ENCODE data around the gene FCGR3A. TPM values are rescaled to one million over a fixed set of nuclear protein-coding genes. Genes with fewer than 3 reads are reported as not detected.
"Not testable (repeated sequence)": the region's sequence is repeated elsewhere in the genome, so short reads cannot be mapped to it uniquely, and the experiment has no call there.

FCGR3A gene
- total RNA-seq, 1 donor = under 0.01 TPM

DNA sequence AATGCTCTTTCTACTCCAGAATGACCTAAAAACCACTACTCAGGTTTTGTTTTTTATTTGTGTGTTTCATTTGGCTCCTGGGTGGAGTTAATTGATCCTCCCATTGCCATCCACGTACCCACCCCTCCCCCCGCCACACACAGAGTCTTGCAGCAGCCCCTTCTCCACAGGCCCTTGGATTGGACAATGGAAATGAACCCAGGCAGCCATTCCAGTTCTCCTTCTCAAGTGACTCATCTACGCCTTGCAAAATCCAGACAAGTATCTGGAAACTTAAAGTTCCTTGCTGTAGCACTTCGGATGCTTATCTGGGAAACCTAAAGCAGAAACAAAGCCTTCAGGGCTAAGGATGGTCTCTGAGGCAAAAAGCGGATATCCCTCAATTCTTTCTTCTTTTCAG lies 1.3 kb upstream of the FCGR3A start:
- H3K79me2 ChIP-seq (ENCODE audit: insufficient read depth, low read length); H3K4me3 ChIP-seq (ENCODE audit: insufficient read depth, low read length); H2AFZ ChIP-seq (ENCODE audit: low read length); H3K36me3 ChIP-seq (ENCODE audit: insufficient read depth, low read length); H3K27me3 ChIP-seq (ENCODE audit: insufficient read depth, low read length); H3K4me1 ChIP-seq (ENCODE audit: insufficient read depth, low read length); H3K4me2 ChIP-seq (ENCODE audit: insufficient read depth, low read length); DNase-seq (ENCODE audit: insufficient read length, low spot score, missing footprints); H3K9me3 ChIP-seq (ENCODE audit: low read depth, low read length); H3K27ac ChIP-seq (ENCODE audit: low read depth, low read length); H4K20me1 ChIP-seq (ENCODE audit: insufficient read depth, low read length): not testable (repeated sequence)

GRCh38 chr1:161548749-161549406 lies 740 bp downstream of the FCGR3A start:
- not testable (repeated sequence) for H3K4me3 ChIP-seq (ENCODE audit: insufficient read depth, low read length); H3K36me3 ChIP-seq (ENCODE audit: insufficient read depth, low read length); H3K4me1 ChIP-seq (ENCODE audit: insufficient read depth, low read length); H3K79me2 ChIP-seq (ENCODE audit: insufficient read depth, low read length); H2AFZ ChIP-seq (ENCODE audit: low read length); H3K9me3 ChIP-seq (ENCODE audit: low read depth, low read length); DNase-seq (ENCODE audit: insufficient read length, low spot score, missing footprints); H3K4me2 ChIP-seq (ENCODE audit: insufficient read depth, low read length); H3K27me3 ChIP-seq (ENCODE audit: insufficient read depth, low read length); H4K20me1 ChIP-seq (ENCODE audit: insufficient read depth, low read length); H3K27ac ChIP-seq (ENCODE audit: low read depth, low read length)

DNA sequence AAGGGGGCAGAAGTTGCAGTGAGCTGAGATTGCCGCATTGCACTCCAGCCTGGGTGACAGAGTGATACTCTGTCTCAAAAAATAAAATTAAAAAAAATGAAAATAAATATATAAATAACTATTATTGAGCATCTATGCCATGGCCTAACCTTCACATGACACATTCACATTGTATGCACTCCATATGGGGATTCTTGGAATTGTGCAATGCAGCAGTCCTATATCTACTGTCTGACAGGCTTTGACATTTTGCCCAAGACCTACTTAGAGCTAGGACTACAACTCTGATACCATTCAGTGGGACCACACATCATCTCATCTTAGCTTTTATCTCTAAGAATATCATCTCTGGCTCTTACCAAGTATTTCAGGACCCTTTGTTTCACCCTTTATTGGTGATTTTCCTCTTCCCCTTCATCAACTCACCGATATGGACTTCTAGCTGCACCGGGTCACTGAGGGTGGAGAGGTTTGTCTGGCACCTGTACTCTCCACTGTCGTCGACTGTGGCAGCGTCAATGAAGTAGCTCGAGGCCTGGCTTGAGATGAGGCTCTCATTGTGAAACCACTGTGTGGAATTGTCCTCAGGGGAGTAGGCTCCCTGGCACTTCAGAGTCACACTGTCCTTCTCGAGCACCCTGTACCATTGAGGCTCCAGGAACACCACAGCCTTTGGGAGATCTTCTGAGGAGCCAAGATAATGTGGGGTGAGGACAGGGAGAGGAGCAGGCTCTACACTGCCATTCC lies 1.4 kb downstream of the FCGR3A start:
- H3K9me3 ChIP-seq (ENCODE audit: low read depth, low read length); H2AFZ ChIP-seq (ENCODE audit: low read length); H3K4me2 ChIP-seq (ENCODE audit: insufficient read depth, low read length); H3K4me1 ChIP-seq (ENCODE audit: insufficient read depth, low read length); H4K20me1 ChIP-seq (ENCODE audit: insufficient read depth, low read length); H3K27ac ChIP-seq (ENCODE audit: low read depth, low read length); H3K79me2 ChIP-seq (ENCODE audit: insufficient read depth, low read length); DNase-seq (ENCODE audit: insufficient read length, low spot score, missing footprints); H3K27me3 ChIP-seq (ENCODE audit: insufficient read depth, low read length); H3K36me3 ChIP-seq (ENCODE audit: insufficient read depth, low read length); H3K4me3 ChIP-seq (ENCODE audit: insufficient read depth, low read length): not testable (repeated sequence)

GRCh38 chr1:161545005-161545731 lies 4.5 kb downstream of the FCGR3A start:
- H3K9me3 ChIP-seq (ENCODE audit: low read depth, low read length); H3K4me3 ChIP-seq (ENCODE audit: insufficient read depth, low read length); H2AFZ ChIP-seq (ENCODE audit: low read length); H3K27me3 ChIP-seq (ENCODE audit: insufficient read depth, low read length); H3K79me2 ChIP-seq (ENCODE audit: insufficient read depth, low read length); DNase-seq (ENCODE audit: insufficient read length, low spot score, missing footprints); H3K4me1 ChIP-seq (ENCODE audit: insufficient read depth, low read length); H4K20me1 ChIP-seq (ENCODE audit: insufficient read depth, low read length); H3K27ac ChIP-seq (ENCODE audit: low read depth, low read length); H3K36me3 ChIP-seq (ENCODE audit: insufficient read depth, low read length); H3K4me2 ChIP-seq (ENCODE audit: insufficient read depth, low read length): not testable (repeated sequence)

DNA sequence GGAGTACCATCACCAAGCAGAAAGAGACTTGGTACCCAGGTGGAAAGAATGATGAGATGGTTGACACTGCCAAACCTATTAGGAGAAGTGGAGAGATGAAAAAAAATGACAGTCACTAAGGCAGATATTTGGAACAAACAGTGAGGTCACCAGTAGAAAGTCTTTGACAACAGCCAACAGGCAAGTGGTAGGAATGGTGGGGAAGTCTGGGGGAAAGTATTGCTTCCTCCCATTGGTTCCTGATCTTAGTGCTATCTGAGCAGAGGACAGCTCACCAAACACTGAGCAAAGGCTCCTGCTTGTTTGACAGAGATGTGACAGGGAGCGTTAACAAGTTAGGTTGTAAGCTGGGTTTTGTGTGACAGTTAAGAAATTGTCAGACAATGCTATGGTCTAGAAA lies 6.5 kb downstream of the FCGR3A start:
- H2AFZ ChIP-seq (ENCODE audit: low read length); H3K4me1 ChIP-seq (ENCODE audit: insufficient read depth, low read length); H3K79me2 ChIP-seq (ENCODE audit: insufficient read depth, low read length); H3K9me3 ChIP-seq (ENCODE audit: low read depth, low read length); H4K20me1 ChIP-seq (ENCODE audit: insufficient read depth, low read length); DNase-seq (ENCODE audit: insufficient read length, low spot score, missing footprints); H3K36me3 ChIP-seq (ENCODE audit: insufficient read depth, low read length); H3K4me2 ChIP-seq (ENCODE audit: insufficient read depth, low read length); H3K27ac ChIP-seq (ENCODE audit: low read depth, low read length); H3K4me3 ChIP-seq (ENCODE audit: insufficient read depth, low read length); H3K27me3 ChIP-seq (ENCODE audit: insufficient read depth, low read length): not testable (repeated sequence)

DNA sequence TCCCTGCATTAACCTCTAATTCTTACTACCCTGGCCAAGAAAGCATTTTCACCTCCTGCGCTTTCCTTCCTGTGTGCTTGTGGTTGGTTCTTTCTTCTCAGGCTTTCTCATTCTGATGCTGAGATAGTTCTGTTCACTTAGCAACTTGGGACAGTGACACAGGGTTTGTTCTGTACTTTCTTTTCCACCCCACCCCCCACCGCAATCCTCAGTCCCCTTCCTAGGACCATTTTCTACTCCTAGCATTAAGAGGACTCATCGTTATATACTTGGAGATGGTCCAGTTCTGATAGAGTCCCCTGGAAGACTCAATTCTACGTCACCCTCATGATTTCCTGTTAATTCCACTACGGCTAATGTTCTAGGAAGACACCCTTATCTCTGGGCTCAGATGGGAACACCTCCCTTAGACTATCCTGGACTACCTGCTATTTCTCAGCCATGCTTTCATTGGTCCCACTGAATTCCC lies 7.5 kb downstream of the FCGR3A start:
- not testable (repeated sequence) for H3K4me2 ChIP-seq (ENCODE audit: insufficient read depth, low read length); H3K4me1 ChIP-seq (ENCODE audit: insufficient read depth, low read length); H2AFZ ChIP-seq (ENCODE audit: low read length); DNase-seq (ENCODE audit: insufficient read length, low spot score, missing footprints); H3K9me3 ChIP-seq (ENCODE audit: low read depth, low read length); H3K27ac ChIP-seq (ENCODE audit: low read depth, low read length); H3K36me3 ChIP-seq (ENCODE audit: insufficient read depth, low read length); H3K4me3 ChIP-seq (ENCODE audit: insufficient read depth, low read length); H3K79me2 ChIP-seq (ENCODE audit: insufficient read depth, low read length); H4K20me1 ChIP-seq (ENCODE audit: insufficient read depth, low read length); H3K27me3 ChIP-seq (ENCODE audit: insufficient read depth, low read length)

GRCh38 chr1:161540570-161540960 lies 9.1 kb downstream of the FCGR3A start:
- not testable (repeated sequence) for H3K27me3 ChIP-seq (ENCODE audit: insufficient read depth, low read length); H2AFZ ChIP-seq (ENCODE audit: low read length); H3K9me3 ChIP-seq (ENCODE audit: low read depth, low read length); H3K4me3 ChIP-seq (ENCODE audit: insufficient read depth, low read length); H3K27ac ChIP-seq (ENCODE audit: low read depth, low read length); H3K4me1 ChIP-seq (ENCODE audit: insufficient read depth, low read length); H3K79me2 ChIP-seq (ENCODE audit: insufficient read depth, low read length); H3K36me3 ChIP-seq (ENCODE audit: insufficient read depth, low read length); H4K20me1 ChIP-seq (ENCODE audit: insufficient read depth, low read length); DNase-seq (ENCODE audit: insufficient read length, low spot score, missing footprints)
- H3K4me2 ChIP-seq (ENCODE audit: insufficient read depth, low read length) = peak overlapping the region; percentile 97

DNA sequence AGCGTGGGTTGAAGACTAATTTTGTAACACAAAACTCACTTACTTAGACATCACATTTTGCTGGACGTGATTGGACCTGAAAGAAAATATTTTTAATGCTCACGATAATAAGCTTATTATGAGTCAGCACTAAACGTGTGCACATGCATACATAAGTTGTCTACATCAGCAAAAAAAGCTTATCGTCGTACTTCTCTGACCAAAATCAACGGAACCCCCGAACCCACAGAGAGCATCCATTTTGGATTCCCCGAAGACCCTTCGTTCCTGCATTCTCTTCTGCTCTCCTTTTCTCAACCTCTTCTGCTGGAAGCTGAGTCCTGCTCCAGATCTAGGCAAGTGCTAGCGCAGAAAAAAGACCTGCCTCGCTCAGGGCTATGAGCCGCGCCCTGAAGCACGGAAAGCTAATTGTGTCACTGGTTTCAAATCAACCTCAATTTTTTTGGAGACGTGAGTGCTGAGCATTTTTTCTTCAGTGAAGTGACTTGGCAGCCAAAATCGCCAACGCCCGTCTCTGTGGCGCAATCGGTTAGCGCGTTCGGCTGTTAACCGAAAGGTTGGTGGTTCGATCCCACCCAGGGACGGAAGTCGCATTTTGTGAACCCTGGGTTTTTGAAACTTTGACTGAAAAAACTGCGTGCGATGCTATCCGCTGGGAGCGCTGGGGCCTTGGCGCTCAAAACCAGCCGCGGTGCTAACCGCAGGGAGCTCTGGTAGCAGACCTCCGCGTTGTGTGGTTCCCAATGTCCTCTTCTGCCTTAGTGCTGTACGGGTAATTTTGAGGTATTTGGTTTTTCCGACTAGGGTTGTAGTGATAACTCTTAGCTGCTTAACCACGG lies 9.7 kb downstream of the FCGR3A start:
- H3K9me3 ChIP-seq (ENCODE audit: low read depth, low read length); H4K20me1 ChIP-seq (ENCODE audit: insufficient read depth, low read length); H3K79me2 ChIP-seq (ENCODE audit: insufficient read depth, low read length); H3K4me1 ChIP-seq (ENCODE audit: insufficient read depth, low read length); H3K36me3 ChIP-seq (ENCODE audit: insufficient read depth, low read length); H3K27me3 ChIP-seq (ENCODE audit: insufficient read depth, low read length): not testable (repeated sequence)
- H3K27ac ChIP-seq (ENCODE audit: low read depth, low read length) = peak overlapping the region; percentile 61
- H3K4me2 ChIP-seq (ENCODE audit: insufficient read depth, low read length) = peak overlapping the region; percentile 97
- H2AFZ ChIP-seq (ENCODE audit: low read length) = peak overlapping the region; percentile 90
- peak; percentile 83 for DNase-seq (ENCODE audit: insufficient read length, low spot score, missing footprints)
- peak overlapping the region; percentile 91 for H3K4me3 ChIP-seq (ENCODE audit: insufficient read depth, low read length)

Measured in osteoblast (primary cell).